ENCODE data around the gene PHACTR1.
A peak's percentile ranks its signal among the peaks of the same experiment; 100 is the strongest.

PHACTR1 gene

GRCh38 chr6:13278164-13278563, 561.6 kb downstream of the PHACTR1 start:
- no peak for DNase-seq

- DNase-seq = no peak
Measured at GRCh38 chr6:13278991-13279390, 562.4 kb downstream of the PHACTR1 start.

GRCh38 chr6:13280254-13280653, 563.7 kb downstream of the PHACTR1 start:
- no peak for DNase-seq

- no peak for DNase-seq
Measured at GRCh38 chr6:13281686-13282085, 565.1 kb downstream of the PHACTR1 start.

GRCh38 chr6:13282393-13283069, 566.0 kb downstream of the PHACTR1 start:
- no peak for DNase-seq

- DNase-seq = no peak
Measured at GRCh38 chr6:13283331-13283730, 566.8 kb downstream of the PHACTR1 start.

GRCh38 chr6:13284646-13285045, 568.1 kb downstream of the PHACTR1 start:
- no peak for DNase-seq

- no peak for DNase-seq
Measured at GRCh38 chr6:13285705-13286104, 569.1 kb downstream of the PHACTR1 start.

GRCh38 chr6:13286181-13286580, 569.6 kb downstream of the PHACTR1 start:
- DNase-seq = no peak

- DNase-seq = no peak
Measured at GRCh38 chr6:13287104-13287503, 570.5 kb downstream of the PHACTR1 start.

GRCh38 chr6:13288481-13288880, 571.9 kb downstream of the PHACTR1 start:
- no peak for DNase-seq

- no peak for DNase-seq
Measured at GRCh38 chr6:13288969-13289391, 572.4 kb downstream of the PHACTR1 start.

GRCh38 chr6:13289789-13290318, 573.3 kb downstream of the PHACTR1 start:
- DNase-seq = no peak

- no peak for DNase-seq
Measured at GRCh38 chr6:13290335-13290734, 573.8 kb downstream of the PHACTR1 start.

- no peak for DNase-seq
Measured at GRCh38 chr6:13292774-13293173, 576.2 kb downstream of the PHACTR1 start.

- no peak for DNase-seq
Measured at GRCh38 chr6:13294499-13295069, 578.0 kb downstream of the PHACTR1 start.

- DNase-seq = no peak
Measured at GRCh38 chr6:13295576-13295975, 579.0 kb downstream of the PHACTR1 start.

GRCh38 chr6:13296536-13296997, 580.0 kb downstream of the PHACTR1 start:
- DNase-seq = peak; percentile 87

- DNase-seq = no peak
Measured at GRCh38 chr6:13297391-13297790, 580.8 kb downstream of the PHACTR1 start.

GRCh38 chr6:13298446-13298845, 581.9 kb downstream of the PHACTR1 start:
- DNase-seq = no peak

- no peak for DNase-seq
Measured at GRCh38 chr6:13299403-13299821, 582.8 kb downstream of the PHACTR1 start.

- DNase-seq = no peak
Measured at GRCh38 chr6:13299918-13300317, 583.4 kb downstream of the PHACTR1 start.

GRCh38 chr6:13300643-13301590, 584.4 kb downstream of the PHACTR1 start:
- DNase-seq = no peak

All from NCI-H187 treated with DMSO at 0.1 percent for 48 hours (cell line).